CD4-positive, alpha-beta memory T cell (primary cell): ENCODE measurements around the gene TSN. TPM values are rescaled to one million over a fixed set of nuclear protein-coding genes. Genes with fewer than 3 reads are reported as not detected.
A peak's percentile ranks its signal among the peaks of the same experiment; 100 is the strongest.

ENCODE experiments used
- CTCF ChIA-PET: fragments of 350-600 bp; sonication (Branson Sonifier 250); formaldehyde crosslinking; loops from one replicate; lab custom pipeline; 2021; ENCODE audit warnings: inconsistent platforms; ENCODE audit not compliant: partially characterized antibody; lab: Charles Lee
- POLR2A ChIA-PET: fragments of 350-600 bp; sonication (Branson Sonifier 250); formaldehyde crosslinking; loops from one replicate; lab custom pipeline; 2021; ENCODE audit not compliant: partially characterized antibody; lab: Charles Lee
- DNase-seq, 5 donors: peaks; one replicate each; pipeline versions ENCODE4 v3.0.0 to v3.0.0-alpha.2; 2020 to 2022; ENCODE audit warnings: mixed read lengths in 1 of 5
- H3K27ac ChIP-seq: one replicate; pipeline ENCODE4 v1.7.0; 2013; ENCODE audit warnings: low read depth, low read length
- H3K27me3 ChIP-seq: 2 replicates; pipeline ENCODE4 v1.7.0; 2013; ENCODE audit warnings: mild to moderate bottlenecking, low read length, moderate library complexity; ENCODE audit not compliant: insufficient read depth
- H3K36me3 ChIP-seq: 2 replicates; pipeline ENCODE4 v1.7.0; 2013; ENCODE audit warnings: mild to moderate bottlenecking, low read length, moderate library complexity; ENCODE audit not compliant: insufficient read depth
- H3K4me1 ChIP-seq: 2 replicates; pipeline ENCODE4 v1.7.0; 2013; ENCODE audit warnings: mild to moderate bottlenecking, low read length, moderate library complexity; ENCODE audit not compliant: insufficient read depth
- H3K4me3 ChIP-seq, 2 donors: one replicate each; pipeline ENCODE4 v1.7.0; 2013; ENCODE audit warnings: low read length in 2 of 2, mild to moderate bottlenecking in 1 of 2
- H3K9me3 ChIP-seq, 2 donors: one replicate each; pipeline ENCODE4 v1.7.0; 2013; ENCODE audit warnings: low read length in 2 of 2, control low read depth in 1 of 2; ENCODE audit not compliant: control insufficient read depth in 1 of 2
- H3K27ac Mint-ChIP-seq, 7 donors: one replicate each; pipeline ENCODE4 v1.8.0; 2020 to 2021; ENCODE audit warnings: mixed read lengths in 7 of 7, mild to moderate bottlenecking in 6 of 7, inconsistent platforms in 3 of 7, moderate library complexity in 3 of 7
- H3K27me3 Mint-ChIP-seq, 2 donors: one replicate each; pipeline ENCODE4 v1.8.0; 2020 to 2021; ENCODE audit warnings: mixed read lengths in 2 of 2
- H3K36me3 Mint-ChIP-seq, 2 donors: one replicate each; pipeline ENCODE4 v1.8.0; 2020 to 2021; ENCODE audit warnings: mixed read lengths in 2 of 2, inconsistent platforms in 1 of 2, mild to moderate bottlenecking in 1 of 2
- H3K4me1 Mint-ChIP-seq, 4 donors: one replicate each; pipeline ENCODE4 v1.8.0; 2020 to 2021; ENCODE audit warnings: mixed read lengths in 4 of 4, mild to moderate bottlenecking in 1 of 4
- H3K4me3 Mint-ChIP-seq, 8 donors: one replicate each; pipeline ENCODE4 v1.8.0; 2020 to 2021; ENCODE audit warnings: mixed read lengths in 8 of 8, mild to moderate bottlenecking in 7 of 8, moderate library complexity in 6 of 8, inconsistent platforms in 3 of 8
- H3K9me3 Mint-ChIP-seq, 8 donors: one replicate each; pipeline ENCODE4 v1.8.0; 2020 to 2021; ENCODE audit warnings: mixed read lengths in 8 of 8, mild to moderate bottlenecking in 5 of 8, inconsistent platforms in 3 of 8, moderate library complexity in 1 of 8
- intact Hi-C: fragments of 100-400 bp; cut with micrococcal nuclease; formaldehyde crosslinking; loops from one replicate; pipeline ENCODE4 v1.15.1; 2023
- polyA plus RNA-seq, 2 donors: library from polyadenylated mRNA; unstranded; fragments of 300-500 nt; fragmentation: Illumina TruSeq; gene quantifications; one replicate each; pipeline ENCODE4 v1.2.3, GENCODE V29; 2021
- total RNA-seq, 2 experiments: library from RNA; stranded (reverse); gene quantifications; one replicate each; pipeline ENCODE4 v1.2.3, GENCODE V29; 2021

TSN gene
- total RNA-seq (10 to 100 TPM; 52.4 to 54.0 TPM), polyA plus RNA-seq (100 to 1,000 TPM in 1 of 2 donors, 10 to 100 TPM in 1; 69.4 to 122 TPM)

DNA sequence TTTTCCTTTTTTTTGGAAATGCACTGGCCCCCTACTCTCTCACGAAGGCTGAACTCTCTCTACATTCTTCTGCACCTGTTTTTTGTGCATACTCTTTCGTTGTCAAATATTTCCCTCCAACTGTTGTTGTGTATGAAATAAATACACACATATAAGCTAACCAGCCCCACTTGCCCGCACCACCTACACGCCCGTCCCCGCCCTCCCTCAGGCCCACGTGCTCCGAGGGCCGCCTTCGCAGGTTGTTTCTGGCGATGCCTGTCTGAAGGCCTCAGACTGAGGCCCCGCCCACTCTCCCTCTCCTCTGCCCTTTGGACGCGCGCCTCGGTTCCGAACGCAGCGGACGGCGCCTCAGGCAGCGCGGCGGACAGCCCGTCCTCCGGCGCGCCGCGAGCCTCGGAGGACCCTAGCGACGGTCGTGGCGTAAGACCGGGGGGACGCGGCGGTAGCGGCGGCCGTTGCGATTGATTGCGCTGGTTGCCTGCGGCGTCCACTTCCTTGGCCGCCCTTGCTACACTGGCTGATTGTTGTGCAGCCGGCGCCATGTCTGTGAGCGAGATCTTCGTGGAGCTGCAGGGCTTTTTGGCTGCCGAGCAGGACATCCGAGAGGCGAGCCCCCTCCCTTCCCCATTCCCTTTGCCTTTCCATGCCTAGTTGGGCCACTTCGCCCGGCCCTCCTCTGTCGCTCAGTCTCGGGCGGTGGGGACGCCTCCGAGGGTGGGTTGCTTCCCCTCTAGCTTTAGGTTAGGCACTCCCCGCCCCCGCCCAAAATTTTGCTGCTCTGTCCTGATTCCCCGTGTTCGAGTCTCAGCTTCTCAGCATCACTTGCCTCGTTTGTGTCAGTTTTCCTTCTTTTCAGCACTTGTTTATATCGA, at the start of gene TSN:
Gene TSN, plus strand, starts transcription at position 415 of the 875 bp plus-strand sequence. Its CDS starts 129 bp downstream, at position 544.
- H3K4me1 Mint-ChIP-seq: peaks cover 18 to 42% (median 26%) of the 10 kb centered on the region in 4 donors
- POLR2A ChIA-PET: interaction anchor here (0.8 to 3.0 kb wide), 4 partner anchors 18 to 225 kb away, joined by 3 to 31 read pairs (median 16); partner anchors contain the start of genes CLASP1, NIFK and RNU4ATAC
- intact Hi-C loops: loop anchor here (1.0 kb wide), 3 partner anchors 18 to 225 kb away; partner anchors contain the start of genes CLASP1 and RNU4ATAC
- Histone ChIP-seq H3K36me3 (peaks cover 5% of the 10 kb centered on the region), H3K27ac (peak within 1 kb of the TSS; percentile 75), H3K4me1 (peaks cover 24% of the 10 kb centered on the region), H3K4me3 (peak within 1 kb of the TSS; percentile 97 to 98), H3K9me3 (no peaks in the 10 kb centered on the region), H3K27me3 (no peaks in the 10 kb centered on the region)
- no peaks in the 10 kb centered on the region for H3K27me3 Mint-ChIP-seq
- peak within 1 kb of the TSS; percentile 79 to 99 (median 96) for H3K27ac Mint-ChIP-seq
- CTCF ChIA-PET: no interaction called here
- H3K9me3 Mint-ChIP-seq: peaks cover 0 to 2% (median 0%) of the 10 kb centered on the region in 8 donors
- H3K36me3 Mint-ChIP-seq: peaks cover 0 to 33% of the 10 kb centered on the region in 2 donors
- DNase-seq: peak; percentile 96 to 98 (median 97)
- peak within 1 kb of the TSS; percentile 85 to 99 (median 93) for H3K4me3 Mint-ChIP-seq

- no peaks in the 10 kb centered on the region for H3K36me3 Mint-ChIP-seq
- no peaks in the 10 kb centered on the region for H3K9me3 ChIP-seq
- no peak overlapping the region for H3K27ac ChIP-seq
- H3K9me3 Mint-ChIP-seq: no peaks in the 10 kb centered on the region
- H3K36me3 ChIP-seq: no peaks in the 10 kb centered on the region
- ChIA-PET POLR2A (no interaction called here), CTCF (interaction anchor here (0.7 kb wide), 1 partner anchor 16 kb away, joined by 3 read pairs; no protein-coding TSS in a partner anchor)
- intact Hi-C loops: no loop called here
- peaks cover 6 to 16% (median 10%) of the 10 kb centered on the region in 4 donors for H3K4me1 Mint-ChIP-seq
- no peak overlapping the region for H3K27ac Mint-ChIP-seq
- peaks cover 6% of the 10 kb centered on the region for H3K4me1 ChIP-seq
- H3K27me3 ChIP-seq: no peaks in the 10 kb centered on the region
- H3K27me3 Mint-ChIP-seq: no peaks in the 10 kb centered on the region
- no peak overlapping the region for H3K4me3 Mint-ChIP-seq
- H3K4me3 ChIP-seq: no peak overlapping the region
- DNase-seq: no peak
Observed at GRCh38 chr2:121705958-121706357, 49.5 kb upstream of the TSN start.

DNA sequence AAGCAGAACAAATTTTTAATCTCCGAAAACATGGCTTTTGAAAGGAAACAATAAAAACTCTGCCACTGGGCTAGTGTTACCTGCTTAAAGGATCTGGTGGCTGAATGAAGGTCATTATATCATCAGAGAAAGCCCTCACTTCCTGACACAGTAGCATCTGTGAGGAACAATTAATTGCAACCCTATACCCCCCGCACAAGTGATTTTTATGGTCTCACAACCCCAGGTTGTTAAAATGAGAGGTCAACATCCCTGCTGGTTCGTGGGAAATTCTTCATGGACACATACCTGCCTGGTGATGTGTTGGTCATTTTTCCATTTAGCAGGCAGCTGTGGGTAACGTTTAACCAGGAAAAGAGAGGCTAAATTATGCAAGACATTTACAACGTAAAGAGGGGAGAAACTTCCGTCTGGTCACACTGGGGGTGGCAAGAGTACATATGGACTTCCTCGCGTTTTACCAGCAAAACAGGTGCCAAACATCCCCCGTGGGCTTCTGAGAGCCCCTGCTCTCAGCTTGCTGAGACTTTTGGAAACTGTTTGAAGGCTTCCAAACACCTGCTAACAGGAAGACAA, 48.0 kb upstream of the TSN start:
- Mint-ChIP-seq H3K9me3 (no peaks in the 10 kb centered on the region), H3K27ac (peak overlapping the region in 1 of 7 donors; percentile 46), H3K36me3 (no peaks in the 10 kb centered on the region), H3K4me1 (peaks cover 0 to 3% (median under 1%) of the 10 kb centered on the region in 4 donors), H3K4me3 (no peak overlapping the region), H3K27me3 (no peaks in the 10 kb centered on the region)
- CTCF ChIA-PET: no interaction called here
- POLR2A ChIA-PET: no interaction called here
- H3K27me3 ChIP-seq: no peaks in the 10 kb centered on the region
- no peaks in the 10 kb centered on the region for H3K9me3 ChIP-seq
- intact Hi-C loops: no loop called here
- H3K27ac ChIP-seq: no peak overlapping the region
- no peak overlapping the region for H3K4me3 ChIP-seq
- H3K4me1 ChIP-seq: no peaks in the 10 kb centered on the region
- DNase-seq: no peak
- no peaks in the 10 kb centered on the region for H3K36me3 ChIP-seq

GRCh38 chr2:121707920-121708361, 47.5 kb upstream of the TSN start:
- no peaks in the 10 kb centered on the region for H3K36me3 ChIP-seq
- no peak overlapping the region for H3K4me3 ChIP-seq
- H3K9me3 ChIP-seq: no peaks in the 10 kb centered on the region
- no peaks in the 10 kb centered on the region for H3K27me3 ChIP-seq
- intact Hi-C loops: no loop called here
- H3K27me3 Mint-ChIP-seq: no peaks in the 10 kb centered on the region
- H3K4me1 ChIP-seq: no peaks in the 10 kb centered on the region
- CTCF ChIA-PET: no interaction called here
- POLR2A ChIA-PET: no interaction called here
- DNase-seq: no peak
- no peak overlapping the region for H3K4me3 Mint-ChIP-seq
- peaks cover 0 to 1% (median 0%) of the 10 kb centered on the region in 4 donors for H3K4me1 Mint-ChIP-seq
- no peaks in the 10 kb centered on the region for H3K36me3 Mint-ChIP-seq
- H3K9me3 Mint-ChIP-seq: no peaks in the 10 kb centered on the region
- H3K27ac ChIP-seq: no peak overlapping the region
- no peak overlapping the region for H3K27ac Mint-ChIP-seq

DNA sequence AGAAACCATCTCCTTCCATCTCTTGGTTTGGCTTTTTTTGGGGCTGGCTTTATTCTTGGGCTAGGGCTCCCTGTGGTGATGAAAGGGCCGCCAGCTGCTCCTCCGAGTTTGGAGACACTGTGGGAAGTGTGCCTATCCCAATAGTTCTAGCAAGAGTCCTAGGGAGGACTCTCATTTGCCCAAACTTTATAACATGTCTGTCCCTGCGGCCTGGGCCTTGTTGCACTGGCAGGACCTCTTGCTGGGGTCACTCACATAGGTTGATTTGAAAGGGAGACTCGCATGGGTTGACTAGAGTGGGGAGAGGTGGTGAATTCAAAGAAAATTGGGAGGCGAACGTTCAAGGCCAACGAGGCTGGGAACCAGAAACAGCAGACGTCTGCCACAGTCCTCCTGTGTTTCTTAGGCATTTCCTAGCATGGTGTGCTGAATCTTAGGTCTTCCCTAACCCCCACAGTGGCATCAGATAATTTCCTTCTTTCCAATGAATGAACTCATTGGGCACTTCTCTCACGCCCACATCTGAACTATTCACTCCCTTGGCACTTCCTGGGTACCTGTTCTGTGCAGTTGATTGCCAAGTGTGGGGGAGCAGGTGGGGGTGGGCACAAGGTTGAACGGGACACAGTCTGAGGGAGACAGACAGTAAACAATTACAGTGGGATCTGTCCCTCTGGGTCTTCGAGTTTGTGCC, 45.5 kb upstream of the TSN start:
- no peaks in the 10 kb centered on the region for H3K27me3 ChIP-seq
- H3K27ac Mint-ChIP-seq: peak overlapping the region in 1 of 7 donors; percentile 42
- CTCF ChIA-PET: no interaction called here
- no peaks in the 10 kb centered on the region for H3K27me3 Mint-ChIP-seq
- no peaks in the 10 kb centered on the region for H3K36me3 Mint-ChIP-seq
- peaks cover 0 to 1% (median 0%) of the 10 kb centered on the region in 4 donors for H3K4me1 Mint-ChIP-seq
- H3K4me3 Mint-ChIP-seq: no peak overlapping the region
- no peaks in the 10 kb centered on the region for H3K9me3 ChIP-seq
- H3K4me1 ChIP-seq: no peaks in the 10 kb centered on the region
- intact Hi-C loops: no loop called here
- no peak overlapping the region for H3K4me3 ChIP-seq
- no peak for DNase-seq
- H3K9me3 Mint-ChIP-seq: peaks cover 0 to 4% (median 0%) of the 10 kb centered on the region in 8 donors
- POLR2A ChIA-PET: no interaction called here
- no peaks in the 10 kb centered on the region for H3K36me3 ChIP-seq
- H3K27ac ChIP-seq: no peak overlapping the region

- Mint-ChIP-seq H3K27ac (peak overlapping the region in 3 of 7 donors; percentile 31 to 71 (median 37)), H3K4me1 (peaks cover 0 to 1% (median 0%) of the 10 kb centered on the region in 4 donors), H3K4me3 (no peak overlapping the region), H3K9me3 (peaks cover 0 to 4% (median 0%) of the 10 kb centered on the region in 8 donors), H3K36me3 (no peaks in the 10 kb centered on the region), H3K27me3 (no peaks in the 10 kb centered on the region)
- no peaks in the 10 kb centered on the region for H3K9me3 ChIP-seq
- DNase-seq: no peak
- H3K4me1 ChIP-seq: no peaks in the 10 kb centered on the region
- H3K36me3 ChIP-seq: no peaks in the 10 kb centered on the region
- no peaks in the 10 kb centered on the region for H3K27me3 ChIP-seq
- POLR2A ChIA-PET: no interaction called here
- intact Hi-C loops: no loop called here
- H3K27ac ChIP-seq: no peak overlapping the region
- CTCF ChIA-PET: no interaction called here
- H3K4me3 ChIP-seq: no peak overlapping the region
Observed at GRCh38 chr2:121710470-121711170, 44.8 kb upstream of the TSN start.
